ENCODE results near the gene CREB5. TPM values are rescaled to one million over a fixed set of nuclear protein-coding genes. Genes with fewer than 3 reads are reported as not detected.

The CREB5 gene
- total and polyA plus RNA-seq, 2 donors from 2014 or later: 3.4 to 27.2 TPM

DNA sequence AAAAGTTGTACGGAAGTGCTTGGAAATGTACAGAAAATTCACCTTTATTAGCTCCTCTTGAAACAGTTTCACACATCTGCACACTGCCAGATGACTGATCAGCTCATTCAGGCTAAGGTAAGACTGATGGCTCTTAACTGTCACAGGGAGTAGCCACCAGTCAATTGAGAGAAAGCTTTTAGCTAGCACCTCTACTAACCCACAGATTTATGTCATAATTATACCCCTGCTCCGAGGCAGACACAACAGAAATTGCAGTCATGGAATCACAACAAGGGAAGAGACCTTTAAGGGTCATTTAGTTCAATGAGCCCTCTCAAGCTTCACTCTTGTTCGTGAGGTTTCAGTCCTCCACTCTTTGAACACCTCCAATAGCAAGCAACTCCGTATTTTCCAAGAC, 310.4 kb downstream of the CREB5 start:
- Histone ChIP-seq H3K9ac (ENCODE audit: low read length in 3 of 3) (no peak overlapping the region), H3K27me3 (ENCODE audit: control insufficient read depth, insufficient read depth, low read length) (no peaks in the 10 kb centered on the region), H3K27ac (ENCODE audit: low read depth in 2 of 2, low read length in 2 of 2) (no peak overlapping the region), H3K36me3 (ENCODE audit: control insufficient read depth in 2 of 3, insufficient read depth in 3 of 3, low read length in 3 of 3) (no peaks in the 10 kb centered on the region), H3K9me3 (ENCODE audit: control insufficient read depth in 2 of 3, insufficient read depth in 1 of 3, low read length in 3 of 3) (no peaks in the 10 kb centered on the region), H3K4me3 (ENCODE audit: low read length in 3 of 3) (no peak overlapping the region), H3K4me1 (ENCODE audit: control insufficient read depth in 2 of 3, insufficient read depth in 2 of 3, low read depth in 1 of 3, low read length in 3 of 3) (peaks cover 0 to 4% (median 0%) of the 10 kb centered on the region in 3 donors)
- TF ChIP-seq, protein P1, sequence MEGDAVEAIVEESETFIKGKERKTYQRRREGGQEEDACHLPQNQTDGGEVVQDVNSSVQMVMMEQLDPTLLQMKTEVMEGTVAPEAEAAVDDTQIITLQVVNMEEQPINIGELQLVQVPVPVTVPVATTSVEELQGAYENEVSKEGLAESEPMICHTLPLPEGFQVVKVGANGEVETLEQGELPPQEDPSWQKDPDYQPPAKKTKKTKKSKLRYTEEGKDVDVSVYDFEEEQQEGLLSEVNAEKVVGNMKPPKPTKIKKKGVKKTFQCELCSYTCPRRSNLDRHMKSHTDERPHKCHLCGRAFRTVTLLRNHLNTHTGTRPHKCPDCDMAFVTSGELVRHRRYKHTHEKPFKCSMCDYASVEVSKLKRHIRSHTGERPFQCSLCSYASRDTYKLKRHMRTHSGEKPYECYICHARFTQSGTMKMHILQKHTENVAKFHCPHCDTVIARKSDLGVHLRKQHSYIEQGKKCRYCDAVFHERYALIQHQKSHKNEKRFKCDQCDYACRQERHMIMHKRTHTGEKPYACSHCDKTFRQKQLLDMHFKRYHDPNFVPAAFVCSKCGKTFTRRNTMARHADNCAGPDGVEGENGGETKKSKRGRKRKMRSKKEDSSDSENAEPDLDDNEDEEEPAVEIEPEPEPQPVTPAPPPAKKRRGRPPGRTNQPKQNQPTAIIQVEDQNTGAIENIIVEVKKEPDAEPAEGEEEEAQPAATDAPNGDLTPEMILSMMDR (IDR thresholded peaks at IDR 0.05; ENCODE audit: borderline replicate concordance, extremely low read depth, insufficient read depth): no peak
- DNase-seq (peak in 1 of 5 donors; percentile 51), FAIRE-seq (no peak)
- intact Hi-C loops (cut with DNase I): no loop called here

DNA sequence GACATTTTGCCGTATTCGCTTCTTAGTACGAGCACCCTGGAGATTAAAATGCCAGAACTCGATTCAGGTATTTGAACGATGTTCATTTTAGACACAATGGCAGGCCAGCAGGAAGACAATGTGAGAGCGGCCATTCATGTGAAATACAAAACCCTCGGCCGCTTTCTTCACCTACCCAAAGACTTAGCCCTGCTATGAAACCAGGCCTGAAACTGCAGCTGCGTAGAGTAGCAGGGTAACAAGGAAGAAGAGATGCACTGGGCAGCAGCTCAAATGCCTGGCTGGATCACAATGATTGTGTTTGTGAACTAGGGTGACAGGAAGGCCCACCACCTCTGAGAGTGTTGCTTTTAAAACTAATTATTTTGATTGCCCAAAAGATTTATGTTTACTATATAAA, 311.0 kb downstream of the CREB5 start:
- intact Hi-C loops (cut with DNase I): no loop called here

DNA sequence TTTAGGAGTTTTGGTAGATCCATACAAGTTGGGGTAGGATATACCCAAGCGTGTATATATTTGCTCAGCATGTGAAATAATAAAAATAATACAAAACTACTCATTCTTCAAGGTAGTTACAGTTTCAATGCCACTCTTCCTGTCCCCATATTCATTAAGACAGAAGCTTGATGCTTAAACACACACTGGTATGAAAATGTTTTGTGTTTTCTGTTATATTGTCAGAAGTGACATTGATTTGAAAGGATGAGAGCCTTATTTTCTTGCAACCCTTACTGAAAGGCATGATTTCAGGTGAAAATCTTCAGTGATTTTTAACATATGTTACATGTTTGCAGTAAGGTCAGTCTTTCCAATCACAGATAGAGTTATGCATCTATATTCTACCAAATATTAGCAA, 312.2 kb downstream of the CREB5 start:
- Histone ChIP-seq H3K4me3 (ENCODE audit: low read length in 3 of 3) (no peak overlapping the region), H3K9me3 (ENCODE audit: control insufficient read depth in 2 of 3, insufficient read depth in 1 of 3, low read length in 3 of 3) (no peaks in the 10 kb centered on the region), H3K9ac (ENCODE audit: low read length in 3 of 3) (no peak overlapping the region), H3K36me3 (ENCODE audit: control insufficient read depth in 2 of 3, insufficient read depth in 3 of 3, low read length in 3 of 3) (no peaks in the 10 kb centered on the region), H3K27me3 (ENCODE audit: control insufficient read depth, insufficient read depth, low read length) (no peaks in the 10 kb centered on the region), H3K27ac (ENCODE audit: low read depth in 2 of 2, low read length in 2 of 2) (no peak overlapping the region), H3K4me1 (ENCODE audit: control insufficient read depth in 2 of 3, insufficient read depth in 2 of 3, low read depth in 1 of 3, low read length in 3 of 3) (no peaks in the 10 kb centered on the region)
- DNase-seq (no peak), FAIRE-seq (no peak)
- TF ChIP-seq, protein P1 (IDR thresholded peaks at IDR 0.05; ENCODE audit: borderline replicate concordance, extremely low read depth, insufficient read depth): no peak
- intact Hi-C loops (cut with DNase I): no loop called here

More for the DNA sequence above, 311.0 kb downstream of the CREB5 start:
- Histone ChIP-seq H3K9me3 (ENCODE audit: control insufficient read depth in 2 of 3, insufficient read depth in 1 of 3, low read length in 3 of 3) (no peaks in the 10 kb centered on the region), H3K4me3 (ENCODE audit: low read length in 3 of 3) (no peak overlapping the region), H3K27ac (ENCODE audit: low read depth in 2 of 2, low read length in 2 of 2) (no peak overlapping the region), H3K27me3 (ENCODE audit: control insufficient read depth, insufficient read depth, low read length) (no peaks in the 10 kb centered on the region), H3K9ac (ENCODE audit: low read length in 3 of 3) (no peak overlapping the region), H3K4me1 (ENCODE audit: control insufficient read depth in 2 of 3, insufficient read depth in 2 of 3, low read depth in 1 of 3, low read length in 3 of 3) (peaks cover 0 to 4% (median 0%) of the 10 kb centered on the region in 3 donors), H3K36me3 (ENCODE audit: control insufficient read depth in 2 of 3, insufficient read depth in 3 of 3, low read length in 3 of 3) (no peaks in the 10 kb centered on the region)
- TF ChIP-seq, protein P1 (IDR thresholded peaks at IDR 0.05; ENCODE audit: borderline replicate concordance, extremely low read depth, insufficient read depth): no peak
- DNase-seq (no peak), FAIRE-seq (no peak)

DNA sequence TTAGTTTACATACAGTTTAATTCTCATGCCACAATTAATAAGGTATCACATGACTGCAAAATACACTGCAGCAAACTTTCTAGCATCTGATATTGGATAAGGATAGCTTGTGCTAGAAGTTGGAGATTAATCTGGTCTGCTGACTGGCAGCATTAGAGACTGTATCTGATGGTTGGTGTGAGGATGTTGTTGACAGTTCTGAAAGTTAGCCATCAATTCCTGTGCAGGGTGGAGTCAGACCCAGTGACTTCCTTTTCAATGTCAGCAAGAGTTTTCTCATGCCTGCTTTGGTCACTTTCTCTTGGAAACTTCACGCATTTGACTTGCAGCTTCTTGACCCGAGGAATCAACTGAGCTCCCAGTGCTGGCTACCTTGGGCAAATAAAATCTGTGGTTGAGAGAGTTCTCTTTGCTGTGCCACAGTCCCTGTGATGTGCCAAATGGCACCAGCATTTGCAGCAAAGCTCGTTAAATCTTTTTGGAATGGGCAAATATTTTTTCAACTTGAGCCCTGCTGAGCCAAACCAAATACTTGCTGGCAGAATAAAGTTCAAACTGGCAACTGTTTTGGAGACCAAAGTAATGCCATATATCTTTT, 312.8 kb downstream of the CREB5 start:
- Histone ChIP-seq H3K27me3 (ENCODE audit: control insufficient read depth, insufficient read depth, low read length) (no peaks in the 10 kb centered on the region), H3K9me3 (ENCODE audit: control insufficient read depth in 2 of 3, insufficient read depth in 1 of 3, low read length in 3 of 3) (no peaks in the 10 kb centered on the region), H3K4me1 (ENCODE audit: control insufficient read depth in 2 of 3, insufficient read depth in 2 of 3, low read depth in 1 of 3, low read length in 3 of 3) (no peaks in the 10 kb centered on the region), H3K27ac (ENCODE audit: low read depth in 2 of 2, low read length in 2 of 2) (no peak overlapping the region), H3K36me3 (ENCODE audit: control insufficient read depth in 2 of 3, insufficient read depth in 3 of 3, low read length in 3 of 3) (no peaks in the 10 kb centered on the region), H3K9ac (ENCODE audit: low read length in 3 of 3) (no peak overlapping the region), H3K4me3 (ENCODE audit: low read length in 3 of 3) (no peak overlapping the region)
- TF ChIP-seq, protein P1 (IDR thresholded peaks at IDR 0.05; ENCODE audit: borderline replicate concordance, extremely low read depth, insufficient read depth): no peak
- FAIRE-seq (no peak), DNase-seq (no peak)
- intact Hi-C loops (cut with DNase I): no loop called here
